ENCODE results near the gene SDK2.

The SDK2 gene

GRCh38 chr17:73548620-73549311 is 95.5 kb downstream of the SDK2 start:
- no peak for DNase-seq (ENCODE audit: low read depth)
- H3K4me3 ChIP-seq (ENCODE audit: low read depth, low read length): no peak overlapping the region
- no peak for TF ChIP-seq CTCF (conservative IDR thresholded peaks at IDR 0.05; ENCODE audit: low read depth, low read length)

GRCh38 chr17:73547790-73548189 is 96.5 kb downstream of the SDK2 start:
- H3K4me3 ChIP-seq (ENCODE audit: low read depth, low read length): no peak overlapping the region
- no peak for DNase-seq (ENCODE audit: low read depth)
- no peak for TF ChIP-seq CTCF (conservative IDR thresholded peaks at IDR 0.05; ENCODE audit: low read depth, low read length)

- TF ChIP-seq CTCF (conservative IDR thresholded peaks at IDR 0.05; ENCODE audit: low read depth, low read length): no peak
- DNase-seq (ENCODE audit: low read depth): peak; percentile 38
- H3K4me3 ChIP-seq (ENCODE audit: low read depth, low read length): no peak overlapping the region
Observed at GRCh38 chr17:73546770-73547536, 97.3 kb downstream of the SDK2 start.

- no peak overlapping the region for H3K4me3 ChIP-seq (ENCODE audit: low read depth, low read length)
- TF ChIP-seq CTCF (conservative IDR thresholded peaks at IDR 0.05; ENCODE audit: low read depth, low read length): no peak
- DNase-seq (ENCODE audit: low read depth): no peak
Observed at GRCh38 chr17:73546114-73546513, 98.1 kb downstream of the SDK2 start.

GRCh38 chr17:73545109-73546032 is 98.9 kb downstream of the SDK2 start:
- no peak overlapping the region for H3K4me3 ChIP-seq (ENCODE audit: low read depth, low read length)
- TF ChIP-seq CTCF (conservative IDR thresholded peaks at IDR 0.05; ENCODE audit: low read depth, low read length): no peak
- DNase-seq (ENCODE audit: low read depth): no peak

- no peak for TF ChIP-seq CTCF (conservative IDR thresholded peaks at IDR 0.05; ENCODE audit: low read depth, low read length)
- DNase-seq (ENCODE audit: low read depth): no peak
- no peak overlapping the region for H3K4me3 ChIP-seq (ENCODE audit: low read depth, low read length)
Observed at GRCh38 chr17:73544333-73544732, 99.9 kb downstream of the SDK2 start.
